Measurements from ENCODE around the gene MAGI1. TPM values are rescaled to one million over a fixed set of nuclear protein-coding genes. Genes with fewer than 3 reads are reported as not detected.

Gene MAGI1
- total RNA-seq, 2 experiments from 2014 or later = 0.47 to 0.51 TPM

DNA sequence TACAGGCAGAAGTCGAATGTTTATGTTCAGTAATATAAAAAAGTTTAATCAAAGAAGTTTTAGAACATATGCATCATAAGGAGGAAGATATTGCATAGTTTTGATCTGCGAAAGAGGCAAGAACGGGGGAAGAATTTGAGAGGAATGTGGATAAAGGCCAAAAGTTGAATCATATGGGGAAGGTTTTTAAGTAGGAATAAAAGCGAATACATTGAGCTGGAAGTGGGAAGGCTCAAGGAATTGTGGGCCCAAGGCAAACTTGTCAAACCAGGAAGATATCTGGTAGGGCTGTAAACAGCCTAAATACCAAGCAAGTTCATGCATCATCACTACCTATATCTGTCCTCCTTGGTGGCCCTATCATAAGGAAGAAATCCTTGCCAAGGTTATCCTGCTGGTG, 186.9 kb downstream of the MAGI1 start:
- TF ChIP-seq, protein P1, sequence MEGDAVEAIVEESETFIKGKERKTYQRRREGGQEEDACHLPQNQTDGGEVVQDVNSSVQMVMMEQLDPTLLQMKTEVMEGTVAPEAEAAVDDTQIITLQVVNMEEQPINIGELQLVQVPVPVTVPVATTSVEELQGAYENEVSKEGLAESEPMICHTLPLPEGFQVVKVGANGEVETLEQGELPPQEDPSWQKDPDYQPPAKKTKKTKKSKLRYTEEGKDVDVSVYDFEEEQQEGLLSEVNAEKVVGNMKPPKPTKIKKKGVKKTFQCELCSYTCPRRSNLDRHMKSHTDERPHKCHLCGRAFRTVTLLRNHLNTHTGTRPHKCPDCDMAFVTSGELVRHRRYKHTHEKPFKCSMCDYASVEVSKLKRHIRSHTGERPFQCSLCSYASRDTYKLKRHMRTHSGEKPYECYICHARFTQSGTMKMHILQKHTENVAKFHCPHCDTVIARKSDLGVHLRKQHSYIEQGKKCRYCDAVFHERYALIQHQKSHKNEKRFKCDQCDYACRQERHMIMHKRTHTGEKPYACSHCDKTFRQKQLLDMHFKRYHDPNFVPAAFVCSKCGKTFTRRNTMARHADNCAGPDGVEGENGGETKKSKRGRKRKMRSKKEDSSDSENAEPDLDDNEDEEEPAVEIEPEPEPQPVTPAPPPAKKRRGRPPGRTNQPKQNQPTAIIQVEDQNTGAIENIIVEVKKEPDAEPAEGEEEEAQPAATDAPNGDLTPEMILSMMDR (IDR thresholded peaks at IDR 0.05) = no peak
- Mint-ChIP-seq H3K27me3 (no peaks in the 10 kb centered on the region), H3K36me3 (ENCODE audit: low read depth) (no peaks in the 10 kb centered on the region), H3K27ac (no peak overlapping the region), H3K4me3 (no peak overlapping the region), H3K9me3 (no peaks in the 10 kb centered on the region), H3K4me1 (ENCODE audit: low read depth) (no peaks in the 10 kb centered on the region)
- intact Hi-C loops (cut with micrococcal nuclease) = no loop called here
- ATAC-seq (no peak), DNase-seq (no peak)
- POLR2A ChIA-PET = no interaction called here
- CTCF ChIA-PET = no interaction called here

DNA sequence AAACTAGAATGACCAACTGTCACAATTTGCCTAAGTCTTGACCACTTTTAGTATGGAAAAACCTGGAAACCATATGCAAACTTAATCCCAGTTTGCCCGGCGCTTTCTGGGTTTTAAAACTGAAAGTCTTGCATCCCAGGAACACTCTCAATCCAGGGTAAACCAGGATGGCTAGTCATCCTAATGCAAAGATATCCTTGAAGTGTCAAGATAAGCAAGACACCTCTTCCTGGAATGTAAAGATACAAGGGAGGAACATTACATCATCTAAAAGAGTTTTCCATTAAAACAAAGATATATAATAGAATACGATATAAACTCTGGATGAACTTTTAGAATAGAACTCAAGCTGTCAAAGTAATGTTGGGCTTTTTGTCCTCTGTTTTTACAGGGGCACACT, 188.5 kb downstream of the MAGI1 start:
- TF ChIP-seq, protein P1 (IDR thresholded peaks at IDR 0.05) = no peak
- no peaks in the 10 kb centered on the region for H3K9me3 Mint-ChIP-seq
- no peaks in the 10 kb centered on the region for H3K36me3 Mint-ChIP-seq (ENCODE audit: low read depth)
- ATAC-seq (no peak), DNase-seq (no peak)
- no peaks in the 10 kb centered on the region for H3K27me3 Mint-ChIP-seq
- CTCF ChIA-PET = no interaction called here
- POLR2A ChIA-PET = no interaction called here
- no peaks in the 10 kb centered on the region for H3K4me1 Mint-ChIP-seq (ENCODE audit: low read depth)
- no peak overlapping the region for H3K27ac Mint-ChIP-seq
- H3K4me3 Mint-ChIP-seq = no peak overlapping the region
- intact Hi-C loops (cut with micrococcal nuclease) = no loop called here

GRCh38 chr3:65848024-65848423, 190.7 kb downstream of the MAGI1 start:
- CTCF ChIA-PET = no interaction called here
- TF ChIP-seq, protein P1 (IDR thresholded peaks at IDR 0.05) = no peak
- no peaks in the 10 kb centered on the region for H3K9me3 Mint-ChIP-seq
- POLR2A ChIA-PET = interaction anchor here (1.0 kb wide), 1 partner anchor 14 kb away, joined by 3 read pairs; no protein-coding TSS in a partner anchor
- no peak overlapping the region for H3K27ac Mint-ChIP-seq
- H3K36me3 Mint-ChIP-seq (ENCODE audit: low read depth) = no peaks in the 10 kb centered on the region
- H3K4me3 Mint-ChIP-seq = no peak overlapping the region
- H3K27me3 Mint-ChIP-seq = no peaks in the 10 kb centered on the region
- intact Hi-C loops (cut with micrococcal nuclease) = no loop called here
- H3K4me1 Mint-ChIP-seq (ENCODE audit: low read depth) = no peaks in the 10 kb centered on the region
- no peak for DNase-seq
- no peak for ATAC-seq

GRCh38 chr3:65846936-65847335, 191.8 kb downstream of the MAGI1 start:
- CTCF ChIA-PET = no interaction called here
- H3K27ac Mint-ChIP-seq = no peak overlapping the region
- H3K27me3 Mint-ChIP-seq = no peaks in the 10 kb centered on the region
- no peaks in the 10 kb centered on the region for H3K9me3 Mint-ChIP-seq
- no peak for DNase-seq
- H3K4me3 Mint-ChIP-seq = no peak overlapping the region
- TF ChIP-seq, protein P1 (IDR thresholded peaks at IDR 0.05) = no peak
- H3K4me1 Mint-ChIP-seq (ENCODE audit: low read depth) = no peaks in the 10 kb centered on the region
- no peak for ATAC-seq
- POLR2A ChIA-PET = no interaction called here
- intact Hi-C loops (cut with micrococcal nuclease) = no loop called here
- no peaks in the 10 kb centered on the region for H3K36me3 Mint-ChIP-seq (ENCODE audit: low read depth)

DNA sequence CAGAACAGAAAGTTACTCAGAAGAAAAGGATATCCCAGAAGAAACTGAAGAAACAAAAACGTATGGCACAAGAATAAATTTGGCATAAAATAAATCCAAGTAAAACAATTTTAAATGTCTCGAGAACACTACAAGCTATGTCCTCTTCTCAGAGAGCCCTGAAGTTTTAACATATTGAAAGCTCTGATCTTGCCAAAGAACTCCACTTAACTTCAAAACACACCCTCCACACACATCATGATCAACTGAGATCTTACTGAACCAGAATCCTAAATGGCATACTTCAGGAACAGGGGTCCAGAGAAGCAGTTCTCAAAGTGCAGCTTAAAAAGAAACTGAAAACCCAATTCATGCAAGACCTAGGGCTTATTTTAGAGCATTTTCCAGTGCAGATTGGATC, 194.3 kb downstream of the MAGI1 start:
- intact Hi-C loops (cut with micrococcal nuclease) = no loop called here
- Mint-ChIP-seq H3K9me3 (no peaks in the 10 kb centered on the region), H3K4me1 (ENCODE audit: low read depth) (no peaks in the 10 kb centered on the region), H3K36me3 (ENCODE audit: low read depth) (no peaks in the 10 kb centered on the region), H3K27ac (no peak overlapping the region), H3K4me3 (no peak overlapping the region), H3K27me3 (no peaks in the 10 kb centered on the region)
- ChIA-PET POLR2A (no interaction called here), CTCF (no interaction called here)
- ATAC-seq (no peak), DNase-seq (no peak)
- TF ChIP-seq, protein P1 (IDR thresholded peaks at IDR 0.05) = no peak
